ENCODE data around the gene EIF2AK2.
"Not testable (repeated sequence)": the region's sequence is repeated elsewhere in the genome, so short reads cannot be mapped to it uniquely, and the experiment has no call there.

The EIF2AK2 gene

DNA sequence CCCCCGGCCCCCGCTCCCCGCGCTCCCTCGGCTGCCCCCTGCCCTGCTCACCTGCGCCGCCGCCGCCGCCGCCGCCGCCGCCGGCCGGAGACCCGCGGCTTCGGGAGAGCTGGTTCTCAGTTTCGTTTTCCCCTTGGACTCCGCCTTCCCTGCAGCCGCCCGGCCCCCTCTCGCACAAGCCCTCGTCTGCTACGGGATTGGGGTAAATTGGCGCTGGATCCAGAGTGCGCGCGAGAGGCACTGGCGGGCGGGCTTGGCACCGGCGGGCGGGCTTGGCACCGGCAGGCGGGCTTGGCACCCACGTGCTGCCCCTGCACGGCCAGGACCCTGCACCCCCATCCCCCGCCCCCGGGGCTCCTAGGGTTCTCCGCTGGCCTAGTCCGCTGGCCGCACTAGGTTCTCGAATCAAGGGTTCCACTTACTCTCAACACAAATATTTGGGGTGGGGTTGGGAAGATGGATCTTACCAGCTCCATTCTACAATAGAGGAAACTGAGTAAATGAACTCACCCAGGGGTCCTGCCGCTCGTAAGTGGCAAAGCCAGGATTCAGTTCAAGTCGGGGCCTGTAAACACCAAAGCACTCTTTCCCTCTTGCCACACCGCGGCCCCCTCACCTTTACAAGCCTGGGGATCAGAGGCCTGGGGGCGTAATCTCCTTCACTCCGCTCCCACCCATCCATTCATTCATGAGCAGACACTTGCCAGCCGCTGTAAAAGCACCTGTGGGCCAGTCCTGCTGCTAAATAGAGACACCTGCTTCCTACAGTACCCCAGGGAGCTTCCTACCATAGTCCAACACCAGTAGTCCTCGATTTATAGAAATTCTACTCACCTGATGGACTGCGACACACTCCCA is at the start of gene EIF2AK2:
TSS of gene EIF2AK2 (minus strand) at position 124 of the 858 bp plus-strand sequence. CDS start 9,174 bp downstream, outside the sequence.
- DNase-seq (ENCODE audit: low read depth, low spot score) = no peak

DNA sequence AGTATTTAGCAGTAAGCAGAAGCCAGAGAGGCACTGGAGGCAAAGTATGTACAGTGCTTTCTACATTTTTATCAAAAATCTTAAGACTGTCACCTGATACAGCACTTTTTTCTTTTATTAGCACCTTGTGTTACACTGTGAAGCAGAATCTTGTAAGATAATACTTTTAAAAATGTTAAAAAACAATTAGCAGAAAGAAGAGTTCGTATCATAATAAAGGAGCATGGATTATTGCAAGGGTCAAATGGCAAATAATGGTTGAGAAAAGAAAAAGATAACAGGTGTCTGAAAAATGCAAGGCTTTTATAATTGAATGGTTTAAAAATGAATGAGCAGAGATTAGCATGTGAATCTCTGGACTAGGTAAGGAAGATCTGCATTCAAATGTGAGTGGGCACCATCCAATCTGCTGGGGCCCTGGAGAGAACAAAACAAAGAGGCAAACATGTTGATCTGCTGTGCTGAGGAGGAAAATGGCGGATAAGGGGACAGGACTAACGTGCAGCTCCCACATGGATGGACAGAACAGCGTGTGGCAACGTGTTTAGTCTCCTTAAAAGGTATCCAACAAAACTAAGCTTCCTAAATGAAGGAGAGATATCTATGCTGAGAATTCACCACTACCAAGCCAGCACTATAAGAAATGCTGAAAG is 49.0 kb upstream of the EIF2AK2 start:
- DNase-seq (ENCODE audit: low read depth, low spot score) = no peak

DNA sequence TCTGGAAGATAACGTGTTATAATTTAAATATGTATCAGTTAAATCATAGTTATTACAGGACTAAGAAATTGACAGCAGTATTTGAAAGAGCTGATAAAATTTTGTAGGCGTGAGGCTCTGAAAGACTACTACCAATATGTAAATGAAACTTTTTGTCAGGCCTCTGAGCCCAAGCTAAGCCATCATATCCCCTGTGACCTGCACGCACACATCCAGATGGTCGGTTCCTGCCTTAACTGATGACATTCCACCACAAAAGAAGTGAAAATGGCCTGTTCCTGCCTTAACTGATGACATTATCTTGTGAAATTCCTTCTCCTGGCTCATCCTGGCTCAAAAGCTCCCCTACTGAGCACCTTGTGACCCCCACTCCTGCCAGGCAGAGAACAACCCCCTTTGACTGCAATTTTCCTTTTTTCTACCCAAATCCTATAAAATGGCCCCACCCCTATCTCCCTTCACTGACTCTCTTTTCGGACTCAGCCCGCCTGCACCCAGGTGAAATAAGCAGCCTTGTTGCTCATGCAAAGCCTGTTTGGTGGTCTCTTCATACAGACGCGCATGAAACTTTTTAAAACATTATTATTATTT is 48.4 kb upstream of the EIF2AK2 start:
- not testable (repeated sequence) for DNase-seq (ENCODE audit: low read depth, low spot score)

DNA sequence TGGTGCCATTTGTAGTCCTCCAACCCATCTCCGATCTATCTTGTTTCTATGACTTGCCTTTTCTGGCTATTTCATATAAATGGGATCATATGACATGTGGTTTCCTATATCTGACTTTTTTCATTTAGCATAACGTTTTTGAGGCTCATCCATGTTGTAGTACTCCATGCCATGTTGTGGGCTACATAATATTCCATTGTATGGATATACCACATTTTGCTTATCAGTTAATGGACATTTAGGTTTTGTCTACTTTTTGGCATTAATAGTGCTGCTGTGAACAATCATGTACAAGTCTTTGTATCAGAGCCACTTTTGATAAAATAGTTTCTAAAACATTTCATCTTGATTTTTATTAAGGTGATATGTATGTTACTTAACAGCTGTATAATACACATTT is 46.9 kb upstream of the EIF2AK2 start:
- DNase-seq (ENCODE audit: low read depth, low spot score) = no peak

DNA sequence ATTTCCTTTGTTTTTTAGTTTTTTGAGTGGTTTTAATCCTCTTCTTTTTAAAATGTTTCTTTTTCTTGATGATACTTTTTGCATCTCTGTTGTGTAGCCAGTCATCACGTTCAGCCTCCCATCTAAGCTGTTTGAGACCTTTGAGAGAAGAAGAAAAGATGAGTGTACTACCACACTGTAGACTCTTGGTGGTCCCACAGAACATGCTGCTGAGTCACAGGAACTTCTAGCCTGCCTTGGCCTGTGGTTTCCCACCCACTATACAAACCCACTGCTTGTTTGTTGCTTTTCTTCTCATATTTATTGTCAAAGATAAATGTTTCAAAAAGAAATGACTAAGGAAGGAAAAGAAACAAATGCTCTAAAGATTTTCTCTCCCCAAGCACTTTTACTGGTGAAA is 45.0 kb upstream of the EIF2AK2 start:
- no peak for DNase-seq (ENCODE audit: low read depth, low spot score)

DNA sequence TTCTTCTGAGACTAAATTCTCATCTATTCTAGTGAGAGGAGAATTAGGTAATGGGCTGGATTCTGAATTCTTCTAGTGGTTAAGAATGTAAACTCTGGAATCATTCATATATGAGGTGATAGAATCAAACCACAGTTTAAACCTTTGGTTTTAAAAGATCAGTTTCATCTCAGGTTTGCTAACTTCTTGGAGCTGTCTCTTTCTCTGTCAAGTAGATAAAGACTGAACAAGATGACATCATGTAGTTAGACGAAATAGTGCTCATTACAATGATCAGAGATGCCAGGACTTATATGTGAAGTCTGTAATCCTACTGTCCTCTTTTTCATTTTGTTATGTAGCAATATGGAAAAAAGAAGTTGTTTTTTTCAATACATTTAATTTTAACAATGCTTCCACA is 44.4 kb upstream of the EIF2AK2 start:
- DNase-seq (ENCODE audit: low read depth, low spot score) = no peak

DNA sequence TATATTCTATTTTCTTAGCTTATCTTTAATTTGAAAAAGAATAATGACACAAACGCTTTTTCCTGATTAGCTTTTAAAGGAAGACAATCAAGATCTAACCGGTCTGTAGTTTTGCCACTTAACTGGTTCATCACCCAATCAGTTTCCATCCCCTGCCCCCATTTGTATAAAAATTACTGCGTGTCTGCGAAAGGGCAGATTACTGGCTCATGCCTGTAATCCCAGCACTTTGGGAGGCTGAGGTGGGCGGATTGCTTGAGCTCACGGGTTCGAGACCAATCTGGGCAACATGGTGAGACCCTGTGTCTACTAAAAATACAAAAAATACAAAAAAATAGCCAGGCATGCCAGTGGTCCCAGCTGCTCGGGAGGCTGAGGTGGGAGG is 41.9 kb upstream of the EIF2AK2 start:
- no peak for DNase-seq (ENCODE audit: low read depth, low spot score)

DNA sequence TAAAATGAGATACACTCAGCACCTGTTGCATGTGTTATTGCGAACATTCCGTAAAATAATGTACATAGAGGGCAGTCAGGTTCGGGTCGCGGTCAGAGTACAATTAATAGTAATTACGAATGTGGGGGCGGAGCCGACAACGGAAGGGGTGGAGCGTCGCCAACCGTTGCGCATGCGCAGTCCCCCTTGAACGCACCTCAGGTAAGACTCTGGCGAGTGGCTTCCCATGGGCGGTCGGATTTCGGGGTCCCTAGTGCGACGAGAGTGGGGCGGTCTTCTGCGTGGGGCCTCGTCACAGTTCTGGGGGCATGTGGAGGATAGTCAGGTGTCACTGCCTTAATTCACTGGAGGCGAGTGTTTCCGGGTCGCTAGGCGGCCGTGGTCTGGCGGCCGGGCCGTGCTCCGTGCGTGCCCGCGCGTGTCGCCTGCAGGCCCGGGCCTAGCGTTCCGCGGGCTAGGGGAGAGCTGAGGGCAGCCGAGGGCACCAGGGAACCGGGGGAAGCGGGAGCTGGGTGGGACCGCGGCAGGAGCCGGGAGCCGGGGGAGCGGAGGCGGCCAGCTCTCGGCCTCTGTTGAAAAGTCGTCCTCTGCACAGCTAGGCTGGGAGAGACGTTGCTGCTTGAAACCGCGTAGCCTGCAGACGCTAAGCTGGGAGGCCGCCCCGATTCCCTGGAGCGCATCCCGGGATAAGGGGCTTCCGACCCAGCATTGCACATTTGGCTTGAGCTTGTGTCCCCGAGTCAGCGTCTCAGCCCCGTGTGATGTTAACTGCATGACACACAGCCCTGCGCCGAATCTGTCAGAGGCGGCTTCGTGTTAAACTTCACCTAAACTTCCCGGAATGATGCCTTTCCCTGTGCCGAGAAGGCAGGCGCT is 39.8 kb upstream of the EIF2AK2 start, which contains the start of gene CEBPZOS:
TSS of gene CEBPZOS (plus strand) at position 177 of the 876 bp plus-strand sequence. CDS start 3,209 bp downstream, outside the sequence.
- DNase-seq (ENCODE audit: low read depth, low spot score) = peak; percentile 44

DNA sequence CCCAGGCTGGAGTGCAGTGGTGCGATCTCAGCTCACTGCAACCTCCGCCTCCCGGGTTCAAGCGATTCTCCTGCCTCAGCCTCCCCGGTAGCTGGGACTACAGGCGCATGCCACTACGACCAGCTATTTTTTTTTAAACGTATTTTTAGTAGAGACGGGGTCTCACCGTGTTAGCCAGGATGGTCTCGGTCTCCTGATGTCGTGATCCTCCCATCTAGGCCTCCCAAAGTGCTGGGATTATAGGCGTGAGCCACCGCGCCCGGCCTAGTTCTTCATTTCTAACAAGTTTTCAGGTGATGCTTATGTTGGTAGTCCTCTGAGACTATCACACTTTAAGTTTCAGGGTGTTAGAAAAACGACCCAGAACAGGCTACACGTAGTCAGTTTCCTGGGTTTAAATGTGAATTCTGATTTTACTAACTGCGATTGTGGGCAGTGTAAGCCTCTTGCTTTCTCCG is 39.1 kb upstream of the EIF2AK2 start:
- DNase-seq (ENCODE audit: low read depth, low spot score) = not testable (repeated sequence)

DNA sequence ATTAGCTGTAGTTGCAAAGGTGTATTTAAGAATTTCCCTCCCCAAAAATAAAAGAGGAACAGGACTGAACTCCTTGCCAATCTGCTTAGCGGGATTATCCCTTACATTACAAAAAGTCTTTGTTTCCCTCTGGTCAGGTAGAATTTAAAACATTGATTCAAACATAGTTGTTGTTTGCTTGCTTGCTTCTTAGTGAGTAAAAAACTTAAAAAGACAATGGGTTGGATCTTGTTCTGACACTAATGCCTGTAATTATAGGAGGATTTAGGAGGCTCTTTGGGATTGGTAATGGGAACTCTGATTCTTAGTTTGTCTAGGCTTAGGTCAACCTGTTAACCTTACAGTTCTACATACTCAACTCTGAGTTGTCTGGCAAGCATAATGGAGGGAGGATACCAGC is 35.8 kb upstream of the EIF2AK2 start:
- no peak for DNase-seq (ENCODE audit: low read depth, low spot score)

DNA sequence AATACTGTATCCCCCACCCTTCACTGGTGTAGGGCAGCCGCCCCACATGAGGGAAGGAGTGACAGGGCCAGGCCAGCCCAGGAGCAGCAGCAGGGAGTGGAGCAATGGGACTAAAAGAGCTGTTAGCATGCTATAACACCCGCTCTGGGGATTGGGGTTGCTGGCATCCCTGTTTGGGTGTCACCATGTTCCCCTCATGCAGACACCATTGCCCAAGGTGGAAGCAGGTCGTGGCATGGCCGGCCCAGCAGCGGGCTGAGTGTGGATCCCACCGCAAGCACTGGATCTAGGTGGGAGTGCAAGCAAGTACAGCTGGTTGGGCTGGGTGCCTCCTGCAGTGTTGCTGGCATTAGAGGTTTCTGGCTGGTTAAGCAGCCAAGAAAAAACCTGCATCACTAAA is 35.0 kb upstream of the EIF2AK2 start:
- no peak for DNase-seq (ENCODE audit: low read depth, low spot score)

DNA sequence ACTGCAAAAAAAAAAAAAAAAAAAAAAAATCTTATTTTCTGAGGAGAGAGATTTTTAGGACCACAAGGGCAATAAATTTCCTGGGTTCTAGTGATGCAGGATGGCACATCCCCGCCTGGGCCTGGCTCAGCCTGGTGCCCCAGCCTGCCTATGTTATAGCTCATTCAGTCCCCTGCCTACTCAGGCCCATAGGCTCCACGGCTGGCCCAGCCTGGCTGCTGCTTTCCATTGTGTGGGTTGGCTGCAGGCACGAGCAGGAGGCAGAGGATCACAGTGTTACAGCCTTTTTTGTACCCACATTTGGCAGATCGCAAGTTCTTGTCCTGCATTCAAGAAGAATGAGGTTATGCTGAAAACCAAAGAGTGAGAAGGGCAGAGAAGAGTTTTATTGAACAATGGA is 34.5 kb upstream of the EIF2AK2 start:
- no peak for DNase-seq (ENCODE audit: low read depth, low spot score)

DNA sequence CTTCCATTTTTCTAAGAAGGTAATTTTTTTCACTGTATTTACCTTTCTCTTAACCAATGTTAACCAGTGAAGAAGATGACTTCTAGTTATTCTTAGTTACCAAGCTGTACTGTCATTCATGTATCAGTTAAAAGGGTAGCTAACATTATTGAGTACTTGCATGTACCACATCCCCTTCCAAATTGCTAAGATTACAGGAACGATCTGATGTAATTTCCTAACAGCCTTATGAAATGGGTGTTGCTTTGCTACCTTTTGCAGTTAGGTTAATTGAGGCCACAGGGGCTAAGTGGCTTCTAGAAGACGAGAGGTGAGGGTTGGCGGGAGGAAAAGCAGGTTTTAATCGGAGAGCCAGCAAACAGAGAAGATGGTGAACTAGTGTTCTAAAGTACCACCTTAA is 33.5 kb upstream of the EIF2AK2 start:
- DNase-seq (ENCODE audit: low read depth, low spot score) = no peak

DNA sequence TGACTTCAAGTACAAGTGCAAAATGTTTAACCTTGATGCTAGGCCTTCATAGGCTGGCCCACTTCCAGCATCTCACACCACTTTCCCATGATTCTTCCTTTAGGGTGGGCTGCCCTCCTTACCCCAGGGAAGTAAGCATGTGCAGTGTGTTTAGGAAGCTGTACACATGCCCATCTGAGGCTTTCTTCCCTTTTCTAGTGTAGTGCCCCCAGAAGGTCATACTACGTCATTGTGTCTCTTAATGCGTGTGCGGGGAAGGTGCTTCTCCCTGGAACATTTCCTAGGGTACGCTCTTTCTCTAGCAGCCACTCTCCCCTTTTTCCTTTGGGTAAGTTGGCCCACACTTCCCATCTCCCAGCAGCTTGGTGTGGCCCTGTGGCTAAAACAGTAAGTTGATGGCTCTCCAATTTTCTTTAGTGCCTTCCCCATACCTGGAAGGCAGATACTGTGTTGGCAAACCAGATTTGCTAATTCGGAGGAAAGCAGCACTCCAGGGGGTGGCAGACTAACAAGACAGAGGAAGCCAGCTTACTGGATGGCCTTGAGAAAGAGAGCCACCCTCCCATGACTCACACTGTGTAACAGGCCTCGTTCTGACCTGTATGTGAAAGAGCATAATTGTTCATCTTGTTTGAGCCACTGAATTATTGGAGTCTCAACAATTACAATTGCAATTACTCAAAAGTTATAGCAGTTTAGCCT is 32.8 kb upstream of the EIF2AK2 start:
- peak; percentile 54 for DNase-seq (ENCODE audit: low read depth, low spot score)

DNA sequence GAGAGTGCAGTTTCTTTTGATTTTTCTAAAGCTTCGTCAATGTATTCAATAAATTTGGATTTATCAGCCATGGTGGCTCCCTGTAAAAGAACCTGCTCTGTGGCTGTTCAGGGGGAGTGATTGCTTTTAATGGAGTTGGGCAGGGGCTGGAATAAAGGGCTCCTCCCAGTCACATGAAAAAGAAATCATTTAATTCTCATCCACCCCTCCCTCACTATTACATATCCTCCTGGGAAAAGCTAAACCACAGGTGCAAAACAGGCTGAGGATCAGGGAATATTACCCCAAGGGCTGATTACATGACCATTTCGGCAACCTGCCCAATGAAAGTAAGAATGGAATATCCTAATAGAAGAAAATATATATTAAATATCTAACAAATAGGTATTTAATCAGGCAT is 31.8 kb upstream of the EIF2AK2 start, which contains the start of gene SULT6B1:
TSS of gene SULT6B1 (minus strand) at position 101 of the 400 bp plus-strand sequence. CDS start at position 71, 30 bp downstream.
- no peak for DNase-seq (ENCODE audit: low read depth, low spot score)

DNA sequence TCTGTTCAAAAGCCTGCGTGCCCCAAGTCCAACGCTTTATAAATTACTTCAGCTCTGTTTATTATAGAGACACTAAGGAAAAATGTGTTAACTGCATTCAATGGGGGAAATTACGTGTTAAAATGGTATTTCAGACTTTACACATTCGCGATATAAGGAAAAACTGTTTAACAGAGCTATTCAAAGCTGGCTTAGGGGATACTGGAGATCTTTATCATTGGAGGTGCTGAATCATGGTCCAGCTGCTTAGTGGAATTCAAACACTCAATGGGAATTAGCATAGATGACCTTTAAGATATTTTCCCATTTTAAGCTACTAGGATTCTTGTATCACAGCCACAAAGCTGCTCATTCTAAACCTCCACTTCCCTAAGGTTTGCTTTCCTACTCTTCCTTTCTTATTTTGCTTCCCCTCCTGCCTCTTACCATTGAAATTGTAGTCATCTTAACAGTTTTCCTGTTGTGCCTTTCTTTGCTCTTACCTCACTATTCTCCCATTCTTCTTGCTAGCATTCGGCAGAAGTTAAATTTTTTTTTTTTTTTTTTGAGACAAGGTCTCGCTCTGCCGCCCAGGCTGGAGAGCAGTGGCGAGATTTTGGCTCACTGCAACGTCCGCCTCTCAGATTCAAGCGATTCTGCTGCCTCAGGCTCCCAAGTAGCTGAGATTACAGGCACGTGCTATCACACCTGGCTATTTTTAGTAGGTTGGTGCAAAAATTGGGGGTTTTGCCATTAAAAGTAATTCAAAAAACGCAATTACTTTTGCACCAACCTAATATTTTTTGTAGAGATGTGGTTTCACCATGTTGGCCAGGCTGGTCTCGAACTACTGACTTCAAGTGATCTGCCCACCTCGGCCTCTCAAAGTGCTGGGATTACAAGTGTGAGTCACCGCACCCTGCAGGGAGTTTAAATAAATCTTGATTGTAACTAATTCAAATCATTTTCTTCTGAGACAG is 25.2 kb upstream of the EIF2AK2 start:
- DNase-seq (ENCODE audit: low read depth, low spot score) = no peak

DNA sequence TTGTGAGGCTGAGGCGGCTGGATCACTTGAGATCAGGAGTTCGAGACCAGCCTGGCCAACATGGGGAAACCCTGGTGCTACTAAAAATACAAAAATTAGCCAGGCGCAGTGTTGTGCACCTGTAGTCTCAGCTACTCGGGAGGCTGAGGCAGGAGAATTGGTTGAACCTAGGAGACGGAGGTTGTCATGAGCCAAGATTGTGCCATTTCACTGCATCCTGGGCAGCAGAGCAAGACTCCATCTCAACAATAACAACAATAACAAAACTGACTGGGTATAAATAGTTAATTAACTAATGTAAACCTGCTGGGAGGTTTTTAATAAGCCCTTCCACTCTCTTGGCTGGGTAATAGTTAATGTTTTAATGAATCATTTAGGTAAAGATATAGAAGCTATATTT is 23.9 kb upstream of the EIF2AK2 start:
- no peak for DNase-seq (ENCODE audit: low read depth, low spot score)

DNA sequence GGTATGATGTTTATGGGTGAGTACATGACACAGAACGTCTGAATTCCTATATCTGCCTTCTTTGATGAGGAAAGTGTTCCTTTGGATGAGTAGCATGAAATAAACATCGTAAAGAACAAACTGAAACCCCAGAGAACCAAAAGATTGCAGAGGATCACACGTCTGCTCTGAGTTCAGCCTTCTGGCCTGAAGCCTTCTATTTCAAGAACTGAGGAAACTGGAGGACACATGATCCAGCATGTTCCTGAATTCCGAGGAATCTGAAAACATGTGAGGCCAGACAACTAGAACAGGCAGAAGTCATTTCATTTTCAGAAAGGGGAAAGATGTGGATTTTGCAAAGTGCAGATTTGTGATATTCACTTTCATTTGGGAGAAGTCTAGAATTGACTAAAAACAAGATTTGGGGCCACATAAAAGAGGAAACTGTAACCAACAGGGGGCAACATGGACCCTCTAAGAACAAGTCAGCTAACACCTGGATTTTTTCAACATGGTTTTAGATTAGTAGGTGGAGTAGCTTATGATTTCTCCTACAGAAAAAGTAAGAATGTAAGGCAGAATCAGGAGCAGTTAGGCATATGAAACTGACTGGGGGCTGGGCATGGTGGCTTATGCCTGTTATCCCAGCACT is 23.3 kb upstream of the EIF2AK2 start:
- DNase-seq (ENCODE audit: low read depth, low spot score) = no peak

DNA sequence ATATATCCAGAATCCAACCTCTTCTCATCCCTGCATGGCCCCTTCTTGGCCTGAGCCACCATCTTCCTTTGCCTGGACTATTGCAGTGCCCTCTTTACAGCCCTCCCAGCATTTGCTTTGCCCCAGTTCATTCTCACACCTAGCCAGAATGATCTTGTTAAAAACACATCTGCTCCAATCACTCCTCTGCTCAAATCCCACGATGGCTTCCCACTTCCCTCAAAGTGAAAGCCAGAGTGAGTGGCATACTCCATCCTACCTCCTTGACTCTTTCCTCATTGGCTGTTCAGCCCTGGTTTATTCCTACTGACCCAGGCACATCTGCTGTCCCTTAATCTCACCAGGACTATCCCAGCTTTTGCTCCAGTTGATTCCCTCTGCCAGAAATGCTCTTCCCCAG is 17.0 kb upstream of the EIF2AK2 start:
- DNase-seq (ENCODE audit: low read depth, low spot score) = no peak
